Activated naive CD8-positive, alpha-beta T cell treated with anti-CD3 and anti-CD28 coated beads for 36 hours (primary cell): ENCODE data around the gene HOXB4. TPM values are rescaled to one million over a fixed set of nuclear protein-coding genes. Genes with fewer than 3 reads are reported as not detected.
A peak's percentile ranks its signal among the peaks of the same experiment; 100 is the strongest.

Experiments
- DNase-seq: peaks from one replicate; pipeline ENCODE4 v3.0.0; 2021
- H3K27ac Mint-ChIP-seq: one replicate; pipeline ENCODE4 v1.8.0; 2022; ENCODE audit warnings: mild to moderate bottlenecking, moderate library complexity, mixed read lengths
- H3K27me3 Mint-ChIP-seq: one replicate; pipeline ENCODE4 v1.8.0; 2022; ENCODE audit warnings: mild to moderate bottlenecking, mixed read lengths
- H3K36me3 Mint-ChIP-seq: one replicate; pipeline ENCODE4 v1.8.0; 2021; ENCODE audit warnings: mild to moderate bottlenecking, mixed read lengths
- H3K4me1 Mint-ChIP-seq: one replicate; pipeline ENCODE4 v1.8.0; 2021; ENCODE audit warnings: mixed read lengths
- H3K4me3 Mint-ChIP-seq: one replicate; pipeline ENCODE4 v1.8.0; 2022; ENCODE audit warnings: mild to moderate bottlenecking, moderate library complexity, mixed read lengths
- H3K9me3 Mint-ChIP-seq: one replicate; pipeline ENCODE4 v1.8.0; 2022; ENCODE audit warnings: mixed read lengths
- total RNA-seq, 2 experiments: library from RNA; stranded (reverse); gene quantifications; one replicate each; pipeline ENCODE4 v1.2.3, GENCODE V29; 2021

Gene HOXB4
- total RNA-seq, 2 experiments from 2014 or later, result 1.3 to 1.9 TPM

DNA sequence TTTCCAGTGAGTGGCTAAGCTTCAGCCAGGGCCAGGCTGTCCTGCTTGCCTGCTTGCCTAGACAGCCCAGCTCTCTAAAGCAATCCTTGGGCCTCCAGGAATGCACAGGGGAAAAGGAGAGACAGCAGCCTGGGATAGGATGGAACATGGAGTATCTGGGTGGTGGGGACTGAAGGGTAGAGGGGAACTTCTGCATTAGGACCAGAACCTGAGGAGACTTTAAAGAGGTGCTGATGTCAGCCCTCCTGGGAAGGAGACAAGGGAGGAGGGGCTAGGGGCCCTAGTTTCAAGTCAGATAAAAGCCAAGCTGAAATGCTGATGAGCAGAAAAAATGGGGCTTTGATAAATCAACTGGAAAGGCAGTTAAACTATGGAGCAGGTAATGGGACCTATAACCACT, 30.9 kb upstream of the HOXB4 start:
- Mint-ChIP-seq H3K27ac (no peak overlapping the region), H3K4me3 (no peak overlapping the region), H3K36me3 (no peaks in the 10 kb centered on the region), H3K4me1 (peaks cover 31% of the 10 kb centered on the region), H3K9me3 (no peaks in the 10 kb centered on the region), H3K27me3 (peaks cover 91% of the 10 kb centered on the region)
- no peak for DNase-seq

DNA sequence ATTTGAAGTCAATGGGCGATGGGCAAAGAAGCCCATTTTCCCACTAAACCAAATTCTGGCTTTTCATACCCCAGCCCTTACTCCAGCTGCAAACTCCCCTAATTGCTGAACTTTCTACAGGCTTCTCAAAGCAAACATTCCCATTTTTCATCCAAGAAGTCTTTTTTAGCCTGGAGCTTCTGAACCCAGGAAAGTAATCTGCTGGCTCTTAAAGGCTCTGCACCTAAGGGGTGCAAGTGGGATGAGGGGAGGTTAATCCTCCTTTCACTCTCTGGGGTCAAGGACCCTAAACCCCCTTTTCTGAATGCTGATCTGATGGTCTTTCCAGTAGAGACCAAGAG, 30.3 kb upstream of the HOXB4 start:
- Mint-ChIP-seq H3K27ac (no peak overlapping the region), H3K9me3 (no peaks in the 10 kb centered on the region), H3K4me3 (no peak overlapping the region), H3K27me3 (peaks cover 91% of the 10 kb centered on the region), H3K36me3 (no peaks in the 10 kb centered on the region), H3K4me1 (peaks cover 29% of the 10 kb centered on the region)
- no peak for DNase-seq

GRCh38 chr17:48606892-48607614, 28.9 kb upstream of the HOXB4 start:
- no peaks in the 10 kb centered on the region for H3K9me3 Mint-ChIP-seq
- no peak for DNase-seq
- H3K36me3 Mint-ChIP-seq, result no peaks in the 10 kb centered on the region
- no peak overlapping the region for H3K27ac Mint-ChIP-seq
- H3K4me1 Mint-ChIP-seq, result peaks cover 28% of the 10 kb centered on the region
- H3K27me3 Mint-ChIP-seq, result peaks cover 92% of the 10 kb centered on the region
- H3K4me3 Mint-ChIP-seq, result no peak overlapping the region

DNA sequence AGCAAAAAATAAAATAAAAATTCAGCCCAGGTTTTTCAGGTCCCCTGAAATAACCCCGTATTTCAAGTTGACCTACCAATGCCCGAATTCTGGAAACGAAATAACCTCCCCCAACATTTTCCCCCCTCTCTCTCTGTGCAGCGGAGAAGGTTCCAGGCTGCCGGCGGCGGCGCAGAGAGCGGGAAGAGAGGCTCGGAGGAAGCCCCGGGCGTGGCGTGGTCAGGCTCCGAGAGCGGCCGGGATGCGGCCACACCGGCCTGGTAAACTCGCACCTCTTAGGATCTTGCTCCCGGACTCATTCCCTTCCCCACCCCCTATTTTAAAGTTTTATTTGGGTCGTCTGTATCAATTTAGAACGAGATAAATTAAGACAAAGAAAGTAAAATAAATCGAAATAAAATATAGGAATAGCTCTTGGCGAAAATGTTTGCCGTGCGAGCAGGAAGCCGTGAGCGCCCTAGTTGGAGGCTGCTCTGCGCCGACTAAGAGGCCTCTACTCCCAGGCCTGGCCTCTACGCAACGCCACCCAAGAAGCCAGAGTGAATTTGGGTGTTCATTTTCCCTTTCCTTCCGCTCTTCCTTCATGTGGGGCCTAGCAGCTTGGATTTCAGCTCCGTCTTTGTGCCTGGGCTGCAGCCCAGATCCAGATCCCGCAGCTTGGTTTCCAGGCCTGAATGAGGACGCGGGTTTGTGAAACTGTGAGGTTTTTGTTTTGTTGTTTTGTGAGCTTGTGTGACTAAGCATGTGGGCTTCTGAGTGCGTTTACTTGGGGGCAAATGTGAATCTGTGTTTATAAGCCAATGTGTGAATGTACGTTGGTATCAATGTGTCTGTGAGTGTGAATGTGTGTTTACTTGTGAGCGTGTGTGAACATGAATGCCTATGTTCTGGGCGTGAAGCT, 28.1 kb upstream of the HOXB4 start:
- DNase-seq, result no peak
- Mint-ChIP-seq H3K4me1 (peaks cover 22% of the 10 kb centered on the region), H3K27me3 (peaks cover 92% of the 10 kb centered on the region), H3K4me3 (no peak overlapping the region), H3K9me3 (no peaks in the 10 kb centered on the region), H3K27ac (no peak overlapping the region), H3K36me3 (no peaks in the 10 kb centered on the region)

- Mint-ChIP-seq H3K27ac (no peak overlapping the region), H3K36me3 (no peaks in the 10 kb centered on the region), H3K4me3 (no peak overlapping the region), H3K27me3 (peaks cover 93% of the 10 kb centered on the region), H3K4me1 (peaks cover 17% of the 10 kb centered on the region), H3K9me3 (no peaks in the 10 kb centered on the region)
- DNase-seq, result no peak
Observed at GRCh38 chr17:48605409-48605919, 27.3 kb upstream of the HOXB4 start.

DNA sequence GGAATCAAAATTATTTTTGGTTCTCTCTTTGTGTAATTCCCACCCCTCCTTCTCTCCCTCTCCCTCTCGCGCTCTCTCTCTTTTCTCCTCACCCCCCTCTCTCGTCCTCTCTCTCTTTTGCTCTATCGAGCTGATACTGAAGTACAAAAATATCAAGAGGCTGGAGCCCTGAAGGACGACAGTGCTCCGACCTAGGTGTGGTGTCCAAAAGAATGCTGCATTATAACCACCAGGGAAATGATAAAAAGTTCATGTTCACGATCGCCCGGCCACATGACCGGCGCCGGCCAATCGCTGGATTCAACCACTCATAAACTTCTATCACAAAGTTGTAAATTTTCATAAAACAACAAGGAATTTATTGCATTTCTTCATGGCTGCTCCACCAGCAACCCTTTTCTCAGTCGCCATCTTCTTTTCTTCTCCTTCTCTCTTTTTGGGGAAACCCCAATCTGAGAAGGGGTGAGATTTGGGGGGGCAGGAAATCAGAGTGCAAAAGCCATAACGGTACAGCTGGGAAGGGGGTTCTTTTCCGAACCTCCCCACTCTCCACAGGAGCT, 26.7 kb upstream of the HOXB4 start, which contains the start of gene HOXB6:
HOXB6 (minus strand) TSS at position 217 of the 560 bp plus-strand sequence. CDS start 6,836 bp downstream, outside the sequence.
- H3K27ac Mint-ChIP-seq, result no peak within 1 kb of the TSS
- peaks cover 17% of the 10 kb centered on the region for H3K4me1 Mint-ChIP-seq

GRCh38 chr17:48603959-48604769, 26.0 kb upstream of the HOXB4 start:
- peaks cover 98% of the 10 kb centered on the region for H3K27me3 Mint-ChIP-seq
- H3K4me3 Mint-ChIP-seq, result no peak overlapping the region
- H3K36me3 Mint-ChIP-seq, result no peaks in the 10 kb centered on the region
- H3K9me3 Mint-ChIP-seq, result no peaks in the 10 kb centered on the region
- DNase-seq, result no peak
- peaks cover 17% of the 10 kb centered on the region for H3K4me1 Mint-ChIP-seq
- H3K27ac Mint-ChIP-seq, result no peak overlapping the region

More for the DNA sequence above, 26.7 kb upstream of the HOXB4 start, which contains the start of gene HOXB6:
- peaks cover 98% of the 10 kb centered on the region for H3K27me3 Mint-ChIP-seq
- no peaks in the 10 kb centered on the region for H3K9me3 Mint-ChIP-seq
- DNase-seq, result no peak
- H3K36me3 Mint-ChIP-seq, result no peaks in the 10 kb centered on the region
- H3K4me3 Mint-ChIP-seq, result peak within 1 kb of the TSS; percentile 62

DNA sequence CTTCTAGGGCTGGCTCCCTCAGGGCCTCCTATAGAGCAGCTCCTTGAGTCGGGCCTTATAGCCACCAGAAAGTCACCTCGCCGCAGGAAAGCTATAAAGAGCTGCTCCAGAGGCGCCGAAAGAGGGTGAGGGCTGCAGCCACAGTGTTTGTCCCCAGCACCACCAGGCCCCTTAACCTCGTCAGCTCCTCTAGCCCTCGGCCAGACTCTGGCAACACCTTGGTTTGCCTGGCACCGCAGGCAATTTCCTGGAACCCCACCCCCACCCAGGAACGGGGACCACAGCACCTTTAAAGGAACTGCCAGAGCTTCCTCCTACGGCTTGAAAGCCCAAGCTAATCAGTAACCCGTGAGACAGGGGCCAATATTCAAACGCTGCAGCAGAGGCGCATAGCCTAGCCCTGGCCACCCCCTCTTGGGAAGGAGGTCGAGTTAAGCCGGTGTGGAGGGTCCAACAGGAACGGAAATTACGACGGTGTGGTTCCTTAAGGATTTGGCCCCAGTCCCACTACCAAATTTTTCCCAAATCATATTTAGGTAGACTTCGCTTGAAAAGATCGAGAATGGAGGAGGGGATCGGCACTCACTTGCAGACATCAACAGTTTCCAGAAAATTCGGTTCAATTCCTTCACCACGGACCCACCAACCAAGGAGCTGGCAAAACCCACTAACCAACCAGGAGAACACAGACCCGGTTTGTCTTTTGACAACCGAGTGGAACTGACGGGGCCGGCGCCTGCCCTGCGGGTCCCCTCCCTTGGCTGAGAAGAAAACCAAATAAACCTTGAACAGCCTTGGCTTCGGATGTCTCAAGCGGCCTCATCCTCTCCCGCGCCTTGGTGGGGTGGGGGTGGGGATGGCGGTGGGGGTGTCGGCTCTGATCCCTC, 23.6 kb upstream of the HOXB4 start:
- Mint-ChIP-seq H3K4me1 (peaks cover 31% of the 10 kb centered on the region), H3K27me3 (peaks cover 98% of the 10 kb centered on the region), H3K27ac (no peak overlapping the region), H3K4me3 (no peak overlapping the region), H3K36me3 (no peaks in the 10 kb centered on the region), H3K9me3 (no peaks in the 10 kb centered on the region)
- DNase-seq, result no peak

DNA sequence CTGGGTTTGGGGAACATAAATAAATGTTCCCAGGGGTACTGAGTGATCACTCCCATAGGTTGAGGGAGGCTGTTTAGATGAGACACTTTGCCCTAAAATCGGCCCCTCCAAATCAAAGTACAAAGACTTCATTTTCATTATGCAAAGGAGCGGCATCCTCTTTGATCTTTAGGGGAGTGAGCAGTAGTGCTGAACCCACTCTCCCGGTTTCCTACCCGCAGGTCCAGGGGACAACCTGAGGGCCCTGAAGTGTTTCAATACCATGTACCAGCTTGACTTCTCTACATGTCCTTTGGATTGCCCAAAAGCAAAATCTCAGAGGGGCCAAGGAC, 23.0 kb upstream of the HOXB4 start:
- Mint-ChIP-seq H3K36me3 (no peaks in the 10 kb centered on the region), H3K4me1 (peaks cover 37% of the 10 kb centered on the region), H3K9me3 (no peaks in the 10 kb centered on the region), H3K27me3 (peaks cover 99% of the 10 kb centered on the region), H3K27ac (no peak overlapping the region), H3K4me3 (no peak overlapping the region)
- no peak for DNase-seq

GRCh38 chr17:48600244-48601098, 22.3 kb upstream of the HOXB4 start:
- peaks cover 39% of the 10 kb centered on the region for H3K4me1 Mint-ChIP-seq
- no peaks in the 10 kb centered on the region for H3K36me3 Mint-ChIP-seq
- DNase-seq, result no peak
- H3K4me3 Mint-ChIP-seq, result no peak overlapping the region
- no peak overlapping the region for H3K27ac Mint-ChIP-seq
- H3K9me3 Mint-ChIP-seq, result no peaks in the 10 kb centered on the region
- peaks cover 99% of the 10 kb centered on the region for H3K27me3 Mint-ChIP-seq

GRCh38 chr17:48599354-48599753, 21.2 kb upstream of the HOXB4 start:
- Mint-ChIP-seq H3K36me3 (no peaks in the 10 kb centered on the region), H3K4me3 (no peak overlapping the region), H3K9me3 (no peaks in the 10 kb centered on the region), H3K27ac (no peak overlapping the region), H3K27me3 (peaks cover 98% of the 10 kb centered on the region), H3K4me1 (peaks cover 33% of the 10 kb centered on the region)
- DNase-seq, result no peak

DNA sequence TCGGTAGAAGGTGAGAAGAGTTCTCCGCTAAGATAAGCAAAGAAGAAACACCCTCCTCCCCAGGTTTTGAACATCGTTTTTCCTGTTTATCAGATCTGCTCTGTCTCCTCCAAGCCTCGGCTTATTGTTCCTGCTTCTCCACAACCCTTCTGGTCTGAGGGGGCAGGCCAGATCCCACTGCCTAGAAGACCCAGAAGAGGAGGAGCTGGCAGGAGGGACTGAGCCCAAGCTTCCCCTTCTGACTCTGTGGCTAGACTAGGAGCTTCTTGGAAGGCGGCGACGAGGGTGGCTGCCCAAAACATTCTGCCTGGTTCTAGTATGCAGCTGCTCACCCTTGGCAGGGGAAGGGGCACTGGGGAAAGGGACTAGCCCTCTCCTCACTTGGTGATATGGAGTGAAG, 20.6 kb upstream of the HOXB4 start:
- Mint-ChIP-seq H3K36me3 (no peaks in the 10 kb centered on the region), H3K9me3 (no peaks in the 10 kb centered on the region), H3K4me3 (no peak overlapping the region), H3K4me1 (peaks cover 32% of the 10 kb centered on the region), H3K27me3 (peaks cover 98% of the 10 kb centered on the region), H3K27ac (no peak overlapping the region)
- no peak for DNase-seq
